Fibroblast of the aortic adventitia (primary cell): ENCODE results near the gene MS4A10. TPM values are rescaled to one million over a fixed set of nuclear protein-coding genes. Genes with fewer than 3 reads are reported as not detected.
A peak's percentile ranks its signal among the peaks of the same experiment; 100 is the strongest.

ENCODE experiments used
- DNase-seq: peaks from one replicate; pipeline ENCODE4 v3.0.0-alpha.2; 2010; ENCODE audit warnings: low read depth
- H3K4me3 ChIP-seq: 2 replicates; pipeline ENCODE4 v1.5.1; 2011; ENCODE audit warnings: low read depth, mild to moderate bottlenecking, control low read depth, low read length, moderate library complexity
- total RNA-seq: library from RNA; depleted of rRNA; stranded (reverse); fragments of >200 nt; gene quantifications from 2 replicates; pipeline ENCODE4 v1.2.3, GENCODE V29; 2012; ENCODE audit warnings: low replicate concordance
- TF ChIP-seq, protein P1 (sequence below): IDR thresholded peaks from 2 replicates; pipeline ENCODE4 v1.5.1; 2011; ENCODE audit warnings: mild to moderate bottlenecking, low read length, control low read depth, inconsistent platforms; ENCODE audit not compliant: insufficient read depth

Gene MS4A10
- total RNA-seq, 1 donor: not detected

DNA sequence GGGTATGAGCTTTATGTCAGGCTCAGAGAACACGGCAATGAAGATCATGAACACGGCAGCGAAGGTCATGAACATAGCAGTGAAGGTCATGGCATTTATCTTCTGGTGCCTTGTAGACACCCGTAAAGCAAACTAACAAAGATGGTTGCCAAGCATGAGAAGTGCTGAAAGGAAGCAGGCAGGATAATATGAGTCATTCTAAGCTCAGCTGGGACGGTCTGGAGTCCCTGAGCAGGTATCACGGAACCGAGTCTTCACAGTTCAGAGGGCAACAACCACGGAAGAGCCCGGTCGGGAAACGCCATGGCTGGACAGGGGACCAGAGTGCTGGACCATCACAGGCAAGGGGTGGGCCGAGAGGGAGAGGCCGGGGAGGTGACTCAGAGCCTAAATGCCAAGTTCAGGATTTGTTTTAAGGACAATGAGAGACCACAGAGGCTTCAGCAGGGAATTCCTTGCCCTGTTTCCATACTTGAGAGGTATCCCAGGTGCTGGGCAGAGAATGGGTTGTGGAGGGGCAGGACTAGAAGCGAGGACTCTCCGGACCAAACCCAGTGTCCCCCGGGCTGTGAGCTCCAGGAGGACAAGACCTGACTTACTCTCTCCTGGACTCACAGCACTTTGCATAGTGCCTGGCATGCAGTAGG lies 13.1 kb upstream of the MS4A10 start:
- TF ChIP-seq, protein P1, sequence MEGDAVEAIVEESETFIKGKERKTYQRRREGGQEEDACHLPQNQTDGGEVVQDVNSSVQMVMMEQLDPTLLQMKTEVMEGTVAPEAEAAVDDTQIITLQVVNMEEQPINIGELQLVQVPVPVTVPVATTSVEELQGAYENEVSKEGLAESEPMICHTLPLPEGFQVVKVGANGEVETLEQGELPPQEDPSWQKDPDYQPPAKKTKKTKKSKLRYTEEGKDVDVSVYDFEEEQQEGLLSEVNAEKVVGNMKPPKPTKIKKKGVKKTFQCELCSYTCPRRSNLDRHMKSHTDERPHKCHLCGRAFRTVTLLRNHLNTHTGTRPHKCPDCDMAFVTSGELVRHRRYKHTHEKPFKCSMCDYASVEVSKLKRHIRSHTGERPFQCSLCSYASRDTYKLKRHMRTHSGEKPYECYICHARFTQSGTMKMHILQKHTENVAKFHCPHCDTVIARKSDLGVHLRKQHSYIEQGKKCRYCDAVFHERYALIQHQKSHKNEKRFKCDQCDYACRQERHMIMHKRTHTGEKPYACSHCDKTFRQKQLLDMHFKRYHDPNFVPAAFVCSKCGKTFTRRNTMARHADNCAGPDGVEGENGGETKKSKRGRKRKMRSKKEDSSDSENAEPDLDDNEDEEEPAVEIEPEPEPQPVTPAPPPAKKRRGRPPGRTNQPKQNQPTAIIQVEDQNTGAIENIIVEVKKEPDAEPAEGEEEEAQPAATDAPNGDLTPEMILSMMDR: no peak
- no peak for DNase-seq
- no peak overlapping the region for H3K4me3 ChIP-seq

- no peak for DNase-seq
- TF ChIP-seq, protein P1: no peak
- no peak overlapping the region for H3K4me3 ChIP-seq
These were observed 12.5 kb upstream of the MS4A10 start for GRCh38 chr11:60772666-60773065.

GRCh38 chr11:60774726-60775125 lies 10.4 kb upstream of the MS4A10 start:
- TF ChIP-seq, protein P1: no peak
- H3K4me3 ChIP-seq: no peak overlapping the region
- DNase-seq: no peak

- TF ChIP-seq, protein P1: peak; percentile 95
- H3K4me3 ChIP-seq: no peak overlapping the region
- peak; percentile 93 for DNase-seq
These were observed 9.6 kb upstream of the MS4A10 start for GRCh38 chr11:60775420-60775961.

- TF ChIP-seq, protein P1: no peak
- H3K4me3 ChIP-seq: no peak overlapping the region
- no peak for DNase-seq
These were observed 9.0 kb upstream of the MS4A10 start for GRCh38 chr11:60776167-60776566.

- H3K4me3 ChIP-seq: no peak overlapping the region
- no peak for DNase-seq
- TF ChIP-seq, protein P1: no peak
These were observed 8.0 kb upstream of the MS4A10 start for GRCh38 chr11:60777106-60777505.
